Measurements from ENCODE around the gene GPR39. TPM values are rescaled to one million over a fixed set of nuclear protein-coding genes. Genes with fewer than 3 reads are reported as not detected.

Gene GPR39
- total RNA-seq, 4 donors from 2014 or later: 9.1 to 38.5 (median 25.9) TPM

- no peaks in the 10 kb centered on the region for H3K27me3 ChIP-seq
- H3K9me3 ChIP-seq: no peaks in the 10 kb centered on the region
- no peaks in the 10 kb centered on the region for H3K4me1 ChIP-seq
- no peak for DNase-seq
- TF ChIP-seq POLR2A (IDR thresholded peaks at IDR 0.05) (no peak), CTCF (IDR thresholded peaks at IDR 0.05) (no peak)
- no peak overlapping the region for H3K4me3 ChIP-seq
- H3K36me3 ChIP-seq: no peaks in the 10 kb centered on the region
- H3K27ac ChIP-seq: no peak overlapping the region
Observed at GRCh38 chr2:132495881-132496280, 79.3 kb downstream of the GPR39 start.

GRCh38 chr2:132496555-132496954, 80.0 kb downstream of the GPR39 start:
- Histone ChIP-seq H3K27me3 (no peaks in the 10 kb centered on the region), H3K4me3 (no peak overlapping the region), H3K9me3 (no peaks in the 10 kb centered on the region), H3K27ac (no peak overlapping the region), H3K4me1 (no peaks in the 10 kb centered on the region), H3K36me3 (no peaks in the 10 kb centered on the region)
- no peak for DNase-seq
- no peak for TF ChIP-seq POLR2A (IDR thresholded peaks at IDR 0.05)
- no peak for TF ChIP-seq CTCF (IDR thresholded peaks at IDR 0.05)

- Histone ChIP-seq H3K27me3 (no peaks in the 10 kb centered on the region), H3K9me3 (no peaks in the 10 kb centered on the region), H3K36me3 (no peaks in the 10 kb centered on the region), H3K4me1 (no peaks in the 10 kb centered on the region), H3K4me3 (no peak overlapping the region), H3K27ac (no peak overlapping the region)
- TF ChIP-seq CTCF (IDR thresholded peaks at IDR 0.05): no peak
- no peak for TF ChIP-seq POLR2A (IDR thresholded peaks at IDR 0.05)
- no peak for DNase-seq
Observed at GRCh38 chr2:132497591-132497990, 81.0 kb downstream of the GPR39 start.

- Histone ChIP-seq H3K36me3 (no peaks in the 10 kb centered on the region), H3K9me3 (no peaks in the 10 kb centered on the region), H3K27ac (no peak overlapping the region), H3K4me1 (no peaks in the 10 kb centered on the region), H3K4me3 (no peak overlapping the region), H3K27me3 (no peaks in the 10 kb centered on the region)
- no peak for DNase-seq
- TF ChIP-seq POLR2A (IDR thresholded peaks at IDR 0.05) (no peak), CTCF (IDR thresholded peaks at IDR 0.05) (no peak)
Observed at GRCh38 chr2:132503701-132504100, 87.1 kb downstream of the GPR39 start.

- H3K4me3 ChIP-seq: no peak overlapping the region
- H3K4me1 ChIP-seq: no peaks in the 10 kb centered on the region
- no peaks in the 10 kb centered on the region for H3K36me3 ChIP-seq
- no peak for TF ChIP-seq CTCF (IDR thresholded peaks at IDR 0.05)
- no peak for DNase-seq
- no peaks in the 10 kb centered on the region for H3K27me3 ChIP-seq
- no peaks in the 10 kb centered on the region for H3K9me3 ChIP-seq
- H3K27ac ChIP-seq: no peak overlapping the region
Observed at GRCh38 chr2:132515010-132515409, 98.4 kb downstream of the GPR39 start.

GRCh38 chr2:132517386-132517785, 100.8 kb downstream of the GPR39 start:
- Histone ChIP-seq H3K27ac (no peak overlapping the region), H3K27me3 (no peaks in the 10 kb centered on the region), H3K9me3 (no peaks in the 10 kb centered on the region), H3K4me1 (no peaks in the 10 kb centered on the region), H3K36me3 (no peaks in the 10 kb centered on the region), H3K4me3 (no peak overlapping the region)
- no peak for DNase-seq
- no peak for TF ChIP-seq CTCF (IDR thresholded peaks at IDR 0.05)
- TF ChIP-seq POLR2A (IDR thresholded peaks at IDR 0.05): no peak

All from Peyer's patch (tissue), 4 donors.